ENCODE data around the gene RBMS2. TPM values are rescaled to one million over a fixed set of nuclear protein-coding genes. Genes with fewer than 3 reads are reported as not detected.

Gene RBMS2, protein sequence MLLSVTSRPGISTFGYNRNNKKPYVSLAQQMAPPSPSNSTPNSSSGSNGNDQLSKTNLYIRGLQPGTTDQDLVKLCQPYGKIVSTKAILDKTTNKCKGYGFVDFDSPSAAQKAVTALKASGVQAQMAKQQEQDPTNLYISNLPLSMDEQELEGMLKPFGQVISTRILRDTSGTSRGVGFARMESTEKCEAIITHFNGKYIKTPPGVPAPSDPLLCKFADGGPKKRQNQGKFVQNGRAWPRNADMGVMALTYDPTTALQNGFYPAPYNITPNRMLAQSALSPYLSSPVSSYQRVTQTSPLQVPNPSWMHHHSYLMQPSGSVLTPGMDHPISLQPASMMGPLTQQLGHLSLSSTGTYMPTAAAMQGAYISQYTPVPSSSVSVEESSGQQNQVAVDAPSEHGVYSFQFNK
- 6.8 and 8.6 TPM in 2 replicates for total RNA-seq

GRCh38 chr12:56521590-56522371 is at the start of gene RBMS2:
Gene RBMS2, plus strand, starts transcription at chr12:56521820. Its CDS starts 204 bp downstream, at chr12:56522024.

GRCh38 chr12:56488041-56488955 is 33.3 kb upstream of the RBMS2 start, which contains the start of gene GLS2:
Gene GLS2, minus strand, starts transcription at chr12:56488161. Its CDS starts 43 bp downstream, at chr12:56488118.

DNA sequence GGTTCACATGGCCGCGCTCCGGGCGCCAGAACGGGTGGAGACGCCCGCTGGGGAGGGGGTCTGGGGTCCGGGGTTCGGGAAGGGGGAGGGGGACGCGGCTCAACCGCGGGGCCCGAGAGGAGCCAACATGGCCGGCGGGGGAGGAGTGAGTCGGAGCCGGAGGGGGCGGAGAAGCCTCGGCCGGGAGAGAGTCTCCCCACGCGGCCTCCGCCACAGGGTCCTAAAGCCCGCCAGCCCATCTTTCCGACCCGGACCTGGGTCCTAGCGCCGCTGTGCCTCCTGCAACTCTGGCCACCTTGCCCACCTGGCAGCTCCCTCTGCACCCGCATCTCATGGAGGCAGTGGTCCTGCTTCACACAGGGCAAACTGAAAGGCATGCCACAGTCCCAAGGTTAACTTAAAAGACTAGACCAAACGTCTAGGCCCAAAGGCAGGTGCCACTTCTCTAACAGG is 108.6 kb downstream of the RBMS2 start, which contains the start of gene BAZ2A:
BAZ2A (minus strand) TSS at position 147 of the 453 bp plus-strand sequence. CDS start 12,796 bp downstream, outside the sequence.

Other genes with a start within 250 kb of the RBMS2 start
- gene CS, start 221.5 kb upstream of the RBMS2 start, total RNA-seq: 68.9 and 122 TPM in 2 replicates
- 87.5 and 89.6 TPM in 2 replicates for gene CNPY2, start 205.8 kb upstream of the RBMS2 start, total RNA-seq
- 22.6 and 25.4 TPM in 2 replicates for gene PAN2, start 187.8 kb upstream of the RBMS2 start, total RNA-seq
- gene IL23A, start 182.9 kb upstream of the RBMS2 start, total RNA-seq: 0.22 TPM in 1 of 2 replicates, not detected in the other
- gene STAT2, start 161.7 kb upstream of the RBMS2 start, total RNA-seq: 147 and 327 TPM in 2 replicates
- not detected in 2 replicates for gene APOF, start 159.0 kb upstream of the RBMS2 start, total RNA-seq
- 12.1 and 31.5 TPM in 2 replicates for gene TIMELESS, start 72.4 kb upstream of the RBMS2 start, total RNA-seq
- gene MIP, start 67.2 kb upstream of the RBMS2 start, total RNA-seq: not detected in 2 replicates
- 1.5 and 1.7 TPM in 2 replicates for gene SPRYD4, start 53.2 kb upstream of the RBMS2 start, total RNA-seq
- gene GLS2, start 33.7 kb upstream of the RBMS2 start, total RNA-seq: 0.22 and 0.25 TPM in 2 replicates
- 20.2 and 20.9 TPM in 2 replicates for gene BAZ2A, start 108.5 kb downstream of the RBMS2 start, total RNA-seq
- 483 and 651 TPM in 2 replicates for gene ATP5F1B, start 124.2 kb downstream of the RBMS2 start, total RNA-seq
- gene PTGES3, start 166.5 kb downstream of the RBMS2 start, total RNA-seq: 68.5 and 104 TPM in 2 replicates
- 1,021 and 1,089 TPM in 2 replicates for gene NACA, start 203.5 kb downstream of the RBMS2 start, total RNA-seq
- 9.5 and 29.7 TPM in 2 replicates for gene PRIM1, start 230.5 kb downstream of the RBMS2 start, total RNA-seq
- gene HSD17B6, start 241.5 kb downstream of the RBMS2 start, total RNA-seq: 2.8 and 22.1 TPM in 2 replicates

All from uterine smooth muscle cell (primary cell).